K562 (cell line): ENCODE measurements around the gene VEGFA.

Experiments
- C11orf30 ChIP-seq: fragments of 450-650 bp; IDR thresholded peaks from 2 replicates; pipeline ENCODE4 v1.6.1; 2016; ENCODE audit warnings: low read depth, mild to moderate bottlenecking
- CBX5 ChIP-seq: IDR thresholded peaks from 2 replicates; pipeline ENCODE4 v1.6.1; 2014; ENCODE audit warnings: low read depth, borderline replicate concordance
- ETV5 ChIP-seq: sonication (generic); formaldehyde crosslinking; IDR thresholded peaks from 2 replicates; pipeline ENCODE4 v1.4.0; 2020; ENCODE audit warnings: low read depth, mild to moderate bottlenecking, missing genetic modification reagents
- JUN ChIP-seq, 2 experiments: sonication (generic) in 1 of 2; formaldehyde crosslinking in 1 of 2; IDR thresholded peaks; 2 replicates each; pipeline versions ENCODE4 v1.6.1 to v1.8.0; 2012 to 2022; ENCODE audit warnings: borderline replicate concordance in 2 of 2, mild to moderate bottlenecking in 2 of 2, improper control_type of control experiment in 1 of 2, low read depth in 1 of 2, low read length in 1 of 2, missing genetic modification reagents in 1 of 2
- MAFK ChIP-seq: IDR thresholded peaks from 2 replicates; pipeline ENCODE4 v1.6.1; 2011; ENCODE audit warnings: low read length, improper control_type of control experiment
- POLR2A ChIP-seq: fragments of 450-650 bp; conservative IDR thresholded peaks from 2 replicates; pipeline ENCODE4 v1.6.1; 2016
- TF ChIP-seq, protein P1 (sequence below), 3 experiments: IDR thresholded peaks in 2 of 3; conservative IDR thresholded peaks in 1 of 3; 2 replicates each; pipeline ENCODE4 v1.5.1; 2011 to 2012; ENCODE audit warnings: low read length in 3 of 3, mild to moderate bottlenecking in 3 of 3, control low read depth in 2 of 3, improper control_type of control experiment in 1 of 3, inconsistent platforms in 1 of 3, low read depth in 1 of 3, mixed read lengths in 1 of 3, moderate library complexity in 1 of 3; ENCODE audit not compliant: insufficient read depth in 2 of 3

DNA sequence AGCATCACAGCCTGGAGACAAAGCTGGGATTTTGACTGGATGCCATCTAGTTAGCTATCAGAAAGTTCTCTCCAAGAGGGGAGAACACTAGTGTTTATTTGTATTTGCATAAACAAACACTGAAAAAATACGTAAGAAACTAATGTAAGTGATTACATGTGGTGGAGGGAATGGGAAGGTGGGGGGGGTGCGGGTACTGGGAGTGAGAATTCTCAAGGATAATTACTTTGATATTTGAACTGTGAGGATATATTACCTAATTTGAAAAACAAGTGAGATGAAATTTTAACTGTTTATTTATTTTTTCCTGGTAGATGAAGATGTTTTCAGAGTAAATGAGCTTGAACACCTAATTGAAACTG lies 54.7 kb downstream of the VEGFA start:
- TF ChIP-seq, protein P1, sequence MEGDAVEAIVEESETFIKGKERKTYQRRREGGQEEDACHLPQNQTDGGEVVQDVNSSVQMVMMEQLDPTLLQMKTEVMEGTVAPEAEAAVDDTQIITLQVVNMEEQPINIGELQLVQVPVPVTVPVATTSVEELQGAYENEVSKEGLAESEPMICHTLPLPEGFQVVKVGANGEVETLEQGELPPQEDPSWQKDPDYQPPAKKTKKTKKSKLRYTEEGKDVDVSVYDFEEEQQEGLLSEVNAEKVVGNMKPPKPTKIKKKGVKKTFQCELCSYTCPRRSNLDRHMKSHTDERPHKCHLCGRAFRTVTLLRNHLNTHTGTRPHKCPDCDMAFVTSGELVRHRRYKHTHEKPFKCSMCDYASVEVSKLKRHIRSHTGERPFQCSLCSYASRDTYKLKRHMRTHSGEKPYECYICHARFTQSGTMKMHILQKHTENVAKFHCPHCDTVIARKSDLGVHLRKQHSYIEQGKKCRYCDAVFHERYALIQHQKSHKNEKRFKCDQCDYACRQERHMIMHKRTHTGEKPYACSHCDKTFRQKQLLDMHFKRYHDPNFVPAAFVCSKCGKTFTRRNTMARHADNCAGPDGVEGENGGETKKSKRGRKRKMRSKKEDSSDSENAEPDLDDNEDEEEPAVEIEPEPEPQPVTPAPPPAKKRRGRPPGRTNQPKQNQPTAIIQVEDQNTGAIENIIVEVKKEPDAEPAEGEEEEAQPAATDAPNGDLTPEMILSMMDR (IDR thresholded peaks at IDR 0.05 in 2 of 3, conservative IDR thresholded peaks at IDR 0.05 in 1 of 3; ENCODE audit: insufficient read depth in 2 of 3, low read depth in 1 of 3, low read length in 3 of 3), result no peak
- no peak for TF ChIP-seq ETV5 (CRISPR knock-in tag)
- TF ChIP-seq POLR2A, result no peak
- no peak for TF ChIP-seq MAFK
- TF ChIP-seq JUN (IDR thresholded peaks at IDR 0.05; ENCODE audit: borderline replicate concordance, low read depth, low read length), result no peak
- no peak for TF ChIP-seq JUN (CRISPR knock-in tag; IDR thresholded peaks at IDR 0.05; ENCODE audit: borderline replicate concordance)
- TF ChIP-seq CBX5, result no peak
- TF ChIP-seq C11orf30, result no peak
